PC-9 (cell line): ENCODE measurements around the gene EDN1.

ENCODE experiments used
- EZH2 ChIP-seq: fragments of 200-600 bp; sonication (generic); IDR thresholded peaks from 2 replicates; pipeline ENCODE4 v1.8.0; 2017; ENCODE audit warnings: antibody characterized with exemption, low read depth
- TF ChIP-seq, protein P1 (sequence below): fragments of 200-600 bp; sonication (generic); conservative IDR thresholded peaks from 2 replicates; pipeline ENCODE4 v1.6.1; 2017; ENCODE audit warnings: mixed run types, antibody characterized with exemption, mild to moderate bottlenecking, moderate library complexity

DNA sequence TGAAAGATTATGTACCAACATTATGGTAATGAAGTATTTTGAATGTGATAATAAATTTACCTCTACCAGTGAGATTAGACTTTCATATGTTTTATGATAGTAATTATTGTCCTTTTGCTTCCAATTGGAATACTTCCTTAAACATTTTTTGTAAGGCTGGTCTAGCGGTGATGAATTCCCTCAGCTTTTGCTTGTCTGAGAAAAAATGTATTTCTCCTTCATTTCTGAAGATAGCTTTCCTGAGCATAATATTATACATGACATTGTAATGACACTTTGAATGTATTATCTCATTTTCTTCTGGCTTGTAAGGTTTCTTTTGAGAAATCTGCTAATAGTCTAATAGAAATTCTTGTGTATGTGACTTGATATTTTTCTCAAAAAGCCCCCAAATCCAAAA is 18.6 kb upstream of the EDN1 start:
- TF ChIP-seq, protein P1, sequence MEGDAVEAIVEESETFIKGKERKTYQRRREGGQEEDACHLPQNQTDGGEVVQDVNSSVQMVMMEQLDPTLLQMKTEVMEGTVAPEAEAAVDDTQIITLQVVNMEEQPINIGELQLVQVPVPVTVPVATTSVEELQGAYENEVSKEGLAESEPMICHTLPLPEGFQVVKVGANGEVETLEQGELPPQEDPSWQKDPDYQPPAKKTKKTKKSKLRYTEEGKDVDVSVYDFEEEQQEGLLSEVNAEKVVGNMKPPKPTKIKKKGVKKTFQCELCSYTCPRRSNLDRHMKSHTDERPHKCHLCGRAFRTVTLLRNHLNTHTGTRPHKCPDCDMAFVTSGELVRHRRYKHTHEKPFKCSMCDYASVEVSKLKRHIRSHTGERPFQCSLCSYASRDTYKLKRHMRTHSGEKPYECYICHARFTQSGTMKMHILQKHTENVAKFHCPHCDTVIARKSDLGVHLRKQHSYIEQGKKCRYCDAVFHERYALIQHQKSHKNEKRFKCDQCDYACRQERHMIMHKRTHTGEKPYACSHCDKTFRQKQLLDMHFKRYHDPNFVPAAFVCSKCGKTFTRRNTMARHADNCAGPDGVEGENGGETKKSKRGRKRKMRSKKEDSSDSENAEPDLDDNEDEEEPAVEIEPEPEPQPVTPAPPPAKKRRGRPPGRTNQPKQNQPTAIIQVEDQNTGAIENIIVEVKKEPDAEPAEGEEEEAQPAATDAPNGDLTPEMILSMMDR, result no peak
- no peak for TF ChIP-seq EZH2
